Measurements from ENCODE around the gene TBC1D20. TPM values are rescaled to one million over a fixed set of nuclear protein-coding genes. Genes with fewer than 3 reads are reported as not detected.
A peak's percentile ranks its signal among the peaks of the same experiment; 100 is the strongest.

The TBC1D20 gene
- total RNA-seq, 1 experiment from 2014 or later = 32.8 TPM

GRCh38 chr20:435558-435957 lies 26.8 kb downstream of the TBC1D20 start:
- H3K27ac ChIP-seq = no peak overlapping the region
- no peak for TF ChIP-seq EZH2 (IDR thresholded peaks at IDR 0.05; ENCODE audit: low read depth)
- TF ChIP-seq CTCF (conservative IDR thresholded peaks at IDR 0.05) = no peak
- BruUV-seq (replicated peaks) = no TSS peak
- H3F3A ChIP-seq (ENCODE audit: insufficient read depth, low read depth) = peaks cover 44% of the 10 kb centered on the region
- H3K4me3 ChIP-seq = no peak overlapping the region
- no peaks in the 10 kb centered on the region for H3K9me3 ChIP-seq (ENCODE audit: insufficient read depth, low read depth)
- 0 out of 2 replicates have a peak, but pooled peaks cover 3% of the 10 kb centered on the region for H4K20me1 ChIP-seq (ENCODE audit: insufficient read depth)
- ChIA-PET POLR2A (ENCODE audit: unreplicated experiment) (no interaction called here), CTCF (interaction anchor here (0.7 kb wide), 1 partner anchor 24 kb away, joined by 5 read pairs; no protein-coding TSS in a partner anchor)
- no peak for DNase-seq
- intact Hi-C loops (cut with micrococcal nuclease; ENCODE audit: unreplicated experiment) = no loop called here
- no peaks in the 10 kb centered on the region for H3K79me2 ChIP-seq (ENCODE audit: low read depth)
- H3K9me2 ChIP-seq (ENCODE audit: insufficient read depth) = no peaks in the 10 kb centered on the region
- H3K4me1 ChIP-seq (replicated peaks; ENCODE audit: insufficient read depth) = no peaks in the 10 kb centered on the region
- H3K36me3 ChIP-seq (ENCODE audit: low read depth) = peaks cover 21% of the 10 kb centered on the region
- no peak overlapping the region for H2AFZ ChIP-seq
- H3K27me3 ChIP-seq (ENCODE audit: insufficient read depth, low read depth) = no peaks in the 10 kb centered on the region
- H3K4me2 ChIP-seq = no peak overlapping the region

- Histone ChIP-seq H3K79me2 (ENCODE audit: low read depth) (no peaks in the 10 kb centered on the region), H3K4me3 (no peak overlapping the region), H3K27me3 (ENCODE audit: insufficient read depth, low read depth) (no peaks in the 10 kb centered on the region), H3K4me1 (replicated peaks; ENCODE audit: insufficient read depth) (no peaks in the 10 kb centered on the region), H3K4me2 (no peak overlapping the region), H3K9me3 (ENCODE audit: insufficient read depth, low read depth) (no peaks in the 10 kb centered on the region), H4K20me1 (ENCODE audit: insufficient read depth) (0 out of 2 replicates have a peak, but pooled peaks cover 3% of the 10 kb centered on the region), H3K27ac (no peak overlapping the region), H3K36me3 (ENCODE audit: low read depth) (peaks cover 17% of the 10 kb centered on the region), H2AFZ (no peak overlapping the region), H3K9me2 (ENCODE audit: insufficient read depth) (no peaks in the 10 kb centered on the region), H3F3A (ENCODE audit: insufficient read depth, low read depth) (peaks cover 51% of the 10 kb centered on the region)
- BruUV-seq (replicated peaks) = TSS peak; percentile 11
- POLR2A ChIA-PET (ENCODE audit: unreplicated experiment) = interaction anchor here (0.6 kb wide), 1 partner anchor 531 kb away, joined by 3 read pairs; no protein-coding TSS in a partner anchor
- no peak for TF ChIP-seq CTCF (conservative IDR thresholded peaks at IDR 0.05)
- TF ChIP-seq EZH2 (IDR thresholded peaks at IDR 0.05; ENCODE audit: low read depth) = no peak
- intact Hi-C loops (cut with micrococcal nuclease; ENCODE audit: unreplicated experiment) = loop anchor here (5.0 kb wide), 1 partner anchor 302 kb away; no protein-coding TSS in a partner anchor
- no peak for DNase-seq
- CTCF ChIA-PET = interaction anchor here (0.7 kb wide), 1 partner anchor 25 kb away, joined by 5 read pairs; no protein-coding TSS in a partner anchor
Observed at GRCh38 chr20:434661-435419, 27.5 kb downstream of the TBC1D20 start.

DNA sequence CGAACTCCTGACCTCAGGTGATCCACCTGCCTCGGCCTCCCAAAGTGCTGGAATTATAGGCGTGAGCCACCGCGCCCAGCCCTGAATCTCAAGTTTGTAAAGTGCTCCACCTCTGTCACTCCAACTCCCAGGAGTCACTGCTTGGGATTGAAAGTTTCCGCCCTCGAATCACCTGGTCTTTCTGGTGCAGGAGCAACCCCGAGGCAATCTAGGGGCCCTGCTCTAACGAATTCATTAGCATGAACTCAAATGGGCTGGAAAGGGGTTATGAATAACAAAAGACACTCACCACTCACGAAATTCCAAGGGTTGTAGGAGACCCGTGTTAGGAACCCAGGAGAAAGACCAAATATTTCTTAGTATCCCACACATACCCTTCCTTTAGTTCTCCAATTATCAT lies 28.1 kb downstream of the TBC1D20 start:
- Histone ChIP-seq H3K36me3 (ENCODE audit: low read depth) (peaks cover 14% of the 10 kb centered on the region), H3F3A (ENCODE audit: insufficient read depth, low read depth) (peaks cover 51% of the 10 kb centered on the region), H3K79me2 (ENCODE audit: low read depth) (no peaks in the 10 kb centered on the region), H3K4me2 (no peak overlapping the region), H3K27ac (no peak overlapping the region), H3K4me1 (replicated peaks; ENCODE audit: insufficient read depth) (no peaks in the 10 kb centered on the region), H3K27me3 (ENCODE audit: insufficient read depth, low read depth) (no peaks in the 10 kb centered on the region), H4K20me1 (ENCODE audit: insufficient read depth) (0 out of 2 replicates have a peak, but pooled peaks cover 3% of the 10 kb centered on the region), H2AFZ (no peak overlapping the region), H3K9me3 (ENCODE audit: insufficient read depth, low read depth) (no peaks in the 10 kb centered on the region), H3K9me2 (ENCODE audit: insufficient read depth) (no peaks in the 10 kb centered on the region), H3K4me3 (no peak overlapping the region)
- intact Hi-C loops (cut with micrococcal nuclease; ENCODE audit: unreplicated experiment) = loop anchor here (5.0 kb wide), 1 partner anchor 303 kb away; no protein-coding TSS in a partner anchor
- no peak for DNase-seq
- POLR2A ChIA-PET (ENCODE audit: unreplicated experiment) = interaction anchor here (0.6 kb wide), 1 partner anchor 531 kb away, joined by 3 read pairs; no protein-coding TSS in a partner anchor
- CTCF ChIA-PET = no interaction called here
- TF ChIP-seq EZH2 (IDR thresholded peaks at IDR 0.05; ENCODE audit: low read depth) (no peak), CTCF (conservative IDR thresholded peaks at IDR 0.05) (no peak)
- BruUV-seq (replicated peaks) = no TSS peak
